GM23248 (cell line): ENCODE data around the gene SOX12. TPM values are rescaled to one million over a fixed set of nuclear protein-coding genes. Genes with fewer than 3 reads are reported as not detected.

ENCODE experiments used
- DNase-seq: peaks from one replicate; pipeline ENCODE4 v3.0.0-alpha.2; 2015
- H2AFZ ChIP-seq: fragments of 200-600 bp; sonication (generic); 2 replicates; pipeline ENCODE4 v1.6.1; 2016; ENCODE audit warnings: antibody characterized with exemption
- H3F3A ChIP-seq: fragments of 200-600 bp; sonication (generic); 2 replicates; pipeline ENCODE4 v1.6.1; 2016; ENCODE audit warnings: mild to moderate bottlenecking, antibody characterized with exemption, mixed run types; ENCODE audit not compliant: insufficient read depth
- H3K27ac ChIP-seq: fragments of 200-600 bp; sonication (generic); 2 replicates; pipeline ENCODE4 v1.5.1; 2016; ENCODE audit warnings: mild to moderate bottlenecking
- H3K27me3 ChIP-seq: fragments of 200-600 bp; sonication (generic); replicated peaks from 2 replicates; pipeline ENCODE4 v1.6.1; 2016; ENCODE audit warnings: mild to moderate bottlenecking; ENCODE audit not compliant: insufficient read depth
- H3K36me3 ChIP-seq: fragments of 200-600 bp; sonication (generic); 2 replicates; pipeline ENCODE4 v1.6.1; 2016; ENCODE audit warnings: low read depth, mild to moderate bottlenecking
- H3K4me1 ChIP-seq: fragments of 200-600 bp; sonication (generic); 2 replicates; pipeline ENCODE4 v1.6.1; 2016; ENCODE audit warnings: mild to moderate bottlenecking; ENCODE audit not compliant: insufficient read depth
- H3K4me2 ChIP-seq: fragments of 200-600 bp; sonication (generic); one replicate; pipeline ENCODE4 v1.6.1; 2016; ENCODE audit warnings: mild to moderate bottlenecking; ENCODE audit not compliant: unreplicated experiment
- H3K4me3 ChIP-seq: fragments of 200-600 bp; sonication (generic); 2 replicates; pipeline ENCODE4 v1.5.1; 2016; ENCODE audit warnings: mild to moderate bottlenecking
- H3K79me2 ChIP-seq: fragments of 200-600 bp; sonication (generic); 2 replicates; pipeline ENCODE4 v1.6.1; 2016; ENCODE audit warnings: mild to moderate bottlenecking; ENCODE audit not compliant: insufficient read depth
- H3K9ac ChIP-seq: fragments of 200-600 bp; sonication (generic); 2 replicates; pipeline ENCODE4 v1.6.1; 2016; ENCODE audit warnings: mild to moderate bottlenecking
- H3K9me2 ChIP-seq: fragments of 200-600 bp; sonication (generic); 2 replicates; pipeline ENCODE4 v1.6.1; 2016; ENCODE audit warnings: mixed run types, mild to moderate bottlenecking, moderate library complexity; ENCODE audit not compliant: insufficient read depth
- H3K9me3 ChIP-seq: fragments of 200-600 bp; sonication (generic); one replicate; pipeline ENCODE4 v1.6.1; 2017; ENCODE audit warnings: low read depth
- H4K20me1 ChIP-seq: fragments of 200-600 bp; sonication (generic); 2 replicates; pipeline ENCODE4 v1.6.0; 2016; ENCODE audit not compliant: insufficient read depth
- EZH2 ChIP-seq: fragments of 200-600 bp; sonication (generic); IDR thresholded peaks from 2 replicates; pipeline ENCODE4 v1.6.1; 2018; ENCODE audit warnings: antibody characterized with exemption, mild to moderate bottlenecking; ENCODE audit not compliant: insufficient read depth, poor library complexity, severe bottlenecking
- EZH2phosphoT487 ChIP-seq: fragments of 200-600 bp; sonication (generic); IDR thresholded peaks from 2 replicates; pipeline ENCODE4 v1.6.1; 2018; ENCODE audit warnings: antibody characterized with exemption, moderate library complexity, mild to moderate bottlenecking, low read depth; ENCODE audit not compliant: insufficient read depth
- WGBS, 2 experiments: methylation state at CpG; one replicate each; pipeline ENCODE4 v1.1.6; 2015 to 2017; ENCODE audit warnings: low lambda C conversion rate in 2 of 2, low coverage in 1 of 2; ENCODE audit errors: missing lambda C conversion rate in 2 of 2; 5-methylcytosine and 5-hydroxymethylcytosine counted together
- in situ Hi-C: fragments of 300-500 bp; cut with MboI; formaldehyde crosslinking; loops from 2 replicates; pipeline ENCODE4 v1.15.0; 2020
- polyA plus RNA-seq: library from polyadenylated mRNA; unstranded; fragments of >200 nt; fragmentation: Nextera tagmentation; extraction: Ambion mirVana; gene quantifications from 2 replicates; pipeline ENCODE4 v1.2.1, GENCODE V29; 2016
- total RNA-seq: library from RNA; depleted of rRNA; stranded (reverse); fragments of >200 nt; shearing (Covaris generic); gene quantifications from 2 replicates; pipeline ENCODE4 v1.2.3, GENCODE V29; 2014; rRNA removed

SOX12 gene
- total RNA-seq (7.5 and 7.7 TPM in 2 replicates), polyA plus RNA-seq (2.0 and 2.1 TPM in 2 replicates)

GRCh38 chr20:325045-325888 lies at the start of gene SOX12:
Gene SOX12, plus strand, starts transcription at chr20:325552. Its CDS starts 373 bp downstream, at chr20:325925.
- Histone ChIP-seq H3K9me3 (no peaks in the 10 kb centered on the region), H3K4me3 (peak within 1 kb of the TSS; percentile 84), H3K4me2 (peak within 1 kb of the TSS; percentile 82), H3K36me3 (no peaks in the 10 kb centered on the region), H3K4me1 (peaks cover 26% of the 10 kb centered on the region), H3K27me3 (no peaks in the 10 kb centered on the region), H3K27ac (peak within 1 kb of the TSS; percentile 89), H3K9ac (peak within 1 kb of the TSS; percentile 90), H4K20me1 (no peaks in the 10 kb centered on the region), H3F3A (peaks cover 28% of the 10 kb centered on the region), H3K9me2 (no peaks in the 10 kb centered on the region), H2AFZ (peak within 1 kb of the TSS; percentile 83), H3K79me2 (peaks cover 19% of the 10 kb centered on the region)
- in situ Hi-C loops: no loop called here
- WGBS, 2 experiments: 1% methylated on average over 42 to 64 of the region's 106 CpGs
- TF ChIP-seq EZH2phosphoT487 (no peak), EZH2 (no peak)
- DNase-seq: peak; percentile 96

- Histone ChIP-seq H3K4me2 (no peak overlapping the region), H3K4me1 (no peaks in the 10 kb centered on the region), H3K4me3 (no peak overlapping the region), H2AFZ (no peak overlapping the region), H3K36me3 (no peaks in the 10 kb centered on the region), H3F3A (no peaks in the 10 kb centered on the region), H3K27me3 (no peaks in the 10 kb centered on the region), H3K9me3 (no peaks in the 10 kb centered on the region), H3K9me2 (no peaks in the 10 kb centered on the region), H3K79me2 (no peaks in the 10 kb centered on the region), H3K9ac (no peak overlapping the region), H3K27ac (no peak overlapping the region), H4K20me1 (no peaks in the 10 kb centered on the region)
- TF ChIP-seq EZH2phosphoT487: no peak
- no peak for TF ChIP-seq EZH2
- in situ Hi-C loops: no loop called here
- 88 to 90% methylated on average over 7 of the region's 7 CpGs for WGBS, 2 experiments
- DNase-seq: no peak
Measured at GRCh38 chr20:275791-276190, 49.6 kb upstream of the SOX12 start.

GRCh38 chr20:276620-277495 lies 48.5 kb upstream of the SOX12 start:
- no peaks in the 10 kb centered on the region for H3K36me3 ChIP-seq
- no peaks in the 10 kb centered on the region for H3K4me1 ChIP-seq
- H3K27me3 ChIP-seq: no peaks in the 10 kb centered on the region
- WGBS, 2 experiments: 89 to 98% methylated on average over 11 to 12 of the region's 12 CpGs
- in situ Hi-C loops: no loop called here
- H3K9ac ChIP-seq: no peak overlapping the region
- H2AFZ ChIP-seq: no peak overlapping the region
- no peaks in the 10 kb centered on the region for H3K79me2 ChIP-seq
- TF ChIP-seq EZH2: no peak
- H3K4me3 ChIP-seq: no peak overlapping the region
- H4K20me1 ChIP-seq: no peaks in the 10 kb centered on the region
- H3K9me2 ChIP-seq: no peaks in the 10 kb centered on the region
- no peaks in the 10 kb centered on the region for H3K9me3 ChIP-seq
- no peak overlapping the region for H3K4me2 ChIP-seq
- no peaks in the 10 kb centered on the region for H3F3A ChIP-seq
- H3K27ac ChIP-seq: no peak overlapping the region
- no peak for DNase-seq

- Histone ChIP-seq H3K4me1 (no peaks in the 10 kb centered on the region), H2AFZ (no peak overlapping the region), H3K9me2 (no peaks in the 10 kb centered on the region), H3K4me2 (no peak overlapping the region), H3K27ac (no peak overlapping the region), H4K20me1 (no peaks in the 10 kb centered on the region), H3K9ac (no peak overlapping the region), H3K4me3 (no peak overlapping the region), H3K9me3 (no peaks in the 10 kb centered on the region), H3F3A (no peaks in the 10 kb centered on the region), H3K79me2 (no peaks in the 10 kb centered on the region), H3K27me3 (no peaks in the 10 kb centered on the region), H3K36me3 (no peaks in the 10 kb centered on the region)
- in situ Hi-C loops: no loop called here
- WGBS, 2 experiments: 33 to 47% methylated on average over 2 to 3 of the region's 3 CpGs
- no peak for DNase-seq
- TF ChIP-seq EZH2: no peak
Measured at GRCh38 chr20:277496-277781, 47.9 kb upstream of the SOX12 start.
